ENCODE measurements around the gene CNRIP1. TPM values are rescaled to one million over a fixed set of nuclear protein-coding genes. Genes with fewer than 3 reads are reported as not detected.
"Not testable (repeated sequence)": the region's sequence is repeated elsewhere in the genome, so short reads cannot be mapped to it uniquely, and the experiment has no call there.

Gene CNRIP1
- polyA plus RNA-seq, 2 donors, result 2.1 to 3.8 TPM

DNA sequence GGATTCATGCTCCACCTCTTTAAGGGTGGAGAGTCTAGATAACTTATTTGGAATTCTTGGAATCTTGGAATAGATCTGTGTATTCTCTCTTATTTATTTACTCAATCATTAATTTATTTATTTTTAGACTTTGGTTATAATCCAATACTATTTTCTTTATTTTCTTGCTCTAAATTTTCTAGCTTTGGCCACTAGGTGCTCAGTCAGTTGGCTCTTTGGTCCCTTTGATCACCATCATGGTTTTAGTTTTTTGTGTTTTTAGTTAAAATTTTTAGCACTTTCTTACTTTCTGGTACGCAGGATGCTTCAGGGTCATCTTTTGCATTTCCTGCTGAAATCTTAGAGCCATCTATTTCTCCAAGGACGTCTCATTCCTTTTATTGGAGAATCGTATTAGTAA lies 40.1 kb upstream of the CNRIP1 start:
- Histone ChIP-seq H3K4me1 (ENCODE audit: control insufficient read depth in 2 of 2, insufficient read depth in 2 of 2, low read length in 1 of 2) (no peaks in the 10 kb centered on the region), H3K27ac (ENCODE audit: low read depth in 2 of 2, low read length in 1 of 2) (no peak overlapping the region), H3K27me3 (ENCODE audit: control insufficient read depth in 1 of 2, insufficient read depth in 2 of 2, low read length in 2 of 2) (no peaks in the 10 kb centered on the region), H3K9me3 (ENCODE audit: control insufficient read depth in 2 of 2, insufficient read depth in 1 of 2, low read depth in 1 of 2, low read length in 1 of 2) (no peaks in the 10 kb centered on the region), H3K36me3 (ENCODE audit: control insufficient read depth in 2 of 2, insufficient read depth in 2 of 2, low read length in 1 of 2) (no peaks in the 10 kb centered on the region), H3K4me3 (ENCODE audit: low read depth in 1 of 2, low read length in 2 of 2) (no peak overlapping the region)
- 88% methylated on average over 3 of the region's 3 CpGs for WGBS, 2 donors

DNA sequence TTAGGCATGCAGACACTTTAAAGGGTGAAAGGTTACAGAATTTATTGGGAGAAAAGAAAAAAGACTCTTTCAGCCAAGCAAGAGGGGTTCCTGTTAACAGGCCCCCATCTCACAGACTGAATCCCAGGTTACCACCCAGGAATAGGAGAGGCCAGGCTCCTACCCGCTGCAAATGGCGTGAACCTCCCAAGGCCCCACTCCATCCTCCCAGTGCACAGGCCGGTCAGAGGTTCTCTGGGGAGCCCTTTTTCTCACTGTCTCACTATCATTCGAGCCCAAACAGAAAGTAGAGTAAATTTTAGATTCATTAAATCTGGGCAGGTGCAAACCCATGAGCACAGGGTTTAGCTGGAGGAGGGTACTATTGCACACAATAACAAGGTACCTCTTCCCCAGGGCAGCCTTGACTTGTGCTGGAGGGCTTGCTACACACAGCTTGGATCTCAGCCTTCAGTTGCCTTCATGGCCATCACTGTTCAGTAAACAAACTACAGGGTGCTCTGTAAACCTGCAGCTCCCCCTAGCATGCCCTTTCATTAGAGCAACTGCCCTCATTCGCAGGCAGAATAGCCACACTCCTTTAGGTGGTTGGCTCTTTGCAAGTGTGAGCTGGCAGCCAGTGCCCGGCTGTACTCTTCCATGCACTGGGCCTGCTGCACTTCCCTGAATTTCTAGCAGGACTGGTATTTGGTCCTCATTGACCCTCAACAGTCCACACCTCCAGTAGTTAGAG lies 38.0 kb upstream of the CNRIP1 start:
- Histone ChIP-seq H3K9me3 (ENCODE audit: control insufficient read depth in 2 of 2, insufficient read depth in 1 of 2, low read depth in 1 of 2, low read length in 1 of 2) (no peaks in the 10 kb centered on the region), H3K4me1 (ENCODE audit: control insufficient read depth in 2 of 2, insufficient read depth in 2 of 2, low read length in 1 of 2) (no peaks in the 10 kb centered on the region), H3K27ac (ENCODE audit: low read depth in 2 of 2, low read length in 1 of 2) (no peak overlapping the region), H3K27me3 (ENCODE audit: control insufficient read depth in 1 of 2, insufficient read depth in 2 of 2, low read length in 2 of 2) (no peaks in the 10 kb centered on the region), H3K36me3 (ENCODE audit: control insufficient read depth in 2 of 2, insufficient read depth in 2 of 2, low read length in 1 of 2) (no peaks in the 10 kb centered on the region), H3K4me3 (ENCODE audit: low read depth in 1 of 2, low read length in 2 of 2) (no peak overlapping the region)
- 70 to 74% methylated on average over 6 of the region's 6 CpGs for WGBS, 2 donors

DNA sequence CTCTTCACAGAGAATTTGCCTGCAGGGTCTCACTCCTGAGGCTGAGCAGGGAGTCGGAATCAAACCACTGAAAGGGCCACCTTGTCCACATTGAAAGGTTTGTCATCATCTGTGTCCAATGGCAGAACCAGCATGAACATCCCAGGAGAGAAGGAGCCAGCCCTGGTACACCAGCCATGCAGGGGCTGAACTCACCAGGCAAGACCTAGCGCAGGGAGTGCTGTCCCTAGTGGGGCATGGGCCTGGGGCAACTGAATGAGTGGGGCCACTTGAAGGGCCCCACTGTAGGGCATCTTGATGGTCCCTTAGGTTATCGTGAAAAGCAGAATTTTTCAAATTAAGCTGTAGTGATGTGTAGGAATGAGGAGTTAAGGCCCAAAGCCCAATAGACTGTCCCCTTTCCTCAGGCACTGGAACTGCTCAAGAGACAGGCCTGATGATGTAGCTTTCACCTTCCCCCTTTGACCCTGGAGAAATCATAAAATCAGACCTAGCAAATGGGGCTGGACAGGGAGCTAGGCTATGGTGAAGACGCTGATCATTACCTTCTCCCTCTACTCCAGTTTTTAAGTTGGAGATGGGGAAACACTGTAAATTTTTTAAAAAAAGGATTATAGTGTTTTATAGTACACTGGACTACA lies 37.0 kb upstream of the CNRIP1 start:
- Histone ChIP-seq H3K36me3 (ENCODE audit: control insufficient read depth in 2 of 2, insufficient read depth in 2 of 2, low read length in 1 of 2) (no peaks in the 10 kb centered on the region), H3K4me3 (ENCODE audit: low read depth in 1 of 2, low read length in 2 of 2) (no peak overlapping the region), H3K4me1 (ENCODE audit: control insufficient read depth in 2 of 2, insufficient read depth in 2 of 2, low read length in 1 of 2) (no peaks in the 10 kb centered on the region), H3K27me3 (ENCODE audit: control insufficient read depth in 1 of 2, insufficient read depth in 2 of 2, low read length in 2 of 2) (no peaks in the 10 kb centered on the region), H3K9me3 (ENCODE audit: control insufficient read depth in 2 of 2, insufficient read depth in 1 of 2, low read depth in 1 of 2, low read length in 1 of 2) (no peaks in the 10 kb centered on the region), H3K27ac (ENCODE audit: low read depth in 2 of 2, low read length in 1 of 2) (no peak overlapping the region)
- WGBS, 2 donors, result 92 to 94% methylated on average over 4 of the region's 4 CpGs

DNA sequence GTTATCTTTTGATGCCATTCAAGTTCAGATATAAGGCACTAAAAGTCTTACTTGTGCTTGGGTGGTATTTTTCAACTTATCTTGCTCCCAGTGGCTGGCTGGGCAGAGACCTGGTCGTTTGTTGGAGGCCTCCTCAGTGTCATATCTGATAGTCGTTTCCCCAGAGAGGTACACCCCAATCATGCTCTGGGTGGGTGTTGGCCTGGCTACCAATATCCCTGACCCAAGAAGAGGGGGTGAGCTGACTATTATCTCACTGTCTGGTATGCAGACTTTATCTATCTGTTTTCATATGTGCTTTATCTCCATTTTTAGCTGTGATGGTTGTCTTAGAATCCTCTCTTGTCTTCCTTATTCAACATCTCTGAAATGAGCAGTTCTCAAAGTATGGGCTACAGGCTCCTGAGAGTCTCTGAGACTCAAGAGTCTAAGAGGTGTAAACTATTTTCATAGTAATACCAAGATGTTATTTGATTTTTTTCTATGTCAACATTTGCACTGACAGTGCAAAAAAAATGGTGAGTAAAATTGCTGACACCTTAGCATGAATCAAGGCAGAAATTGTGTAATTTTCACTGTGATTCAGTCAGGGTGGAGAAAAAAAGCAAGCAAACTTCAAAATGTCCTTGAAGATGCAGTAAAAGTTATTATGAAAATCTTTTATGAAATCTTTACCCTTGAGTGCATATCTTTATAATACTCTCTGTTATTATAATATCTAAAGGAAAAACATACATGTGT lies 33.1 kb upstream of the CNRIP1 start:
- H3K4me1 ChIP-seq (ENCODE audit: control insufficient read depth in 2 of 2, insufficient read depth in 2 of 2, low read length in 1 of 2), result no peaks in the 10 kb centered on the region
- H3K9me3 ChIP-seq (ENCODE audit: control insufficient read depth in 2 of 2, insufficient read depth in 1 of 2, low read depth in 1 of 2, low read length in 1 of 2), result no peaks in the 10 kb centered on the region
- no peaks in the 10 kb centered on the region for H3K27me3 ChIP-seq (ENCODE audit: control insufficient read depth in 1 of 2, insufficient read depth in 2 of 2, low read length in 2 of 2)
- no peak overlapping the region for H3K27ac ChIP-seq (ENCODE audit: low read depth in 2 of 2, low read length in 1 of 2)
- H3K36me3 ChIP-seq (ENCODE audit: control insufficient read depth in 2 of 2, insufficient read depth in 2 of 2, low read length in 1 of 2), result no peaks in the 10 kb centered on the region
- no peak overlapping the region for H3K4me3 ChIP-seq (ENCODE audit: low read depth in 1 of 2, low read length in 2 of 2)
- 49 to 52% methylated on average over 2 of the region's 2 CpGs for WGBS, 2 donors

DNA sequence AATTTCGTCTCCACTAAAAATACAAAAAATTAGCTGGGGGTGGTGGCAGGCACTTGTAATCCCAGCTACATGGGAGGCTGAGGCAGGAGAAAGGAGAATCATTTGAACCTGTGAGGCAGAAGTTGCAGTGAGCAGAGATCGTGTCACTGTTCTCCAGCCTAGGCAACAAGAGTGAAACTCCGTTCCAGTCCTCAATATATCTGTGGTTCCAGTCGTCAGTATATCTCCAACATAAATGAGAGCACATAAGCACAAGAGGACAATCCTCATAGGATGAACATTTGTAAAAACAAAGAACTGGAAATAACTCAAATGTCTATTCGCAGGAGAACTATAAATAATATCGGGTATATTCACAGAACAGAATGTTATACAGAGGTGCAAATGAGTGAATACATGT lies 32.2 kb upstream of the CNRIP1 start:
- Histone ChIP-seq H3K27ac (ENCODE audit: low read depth in 2 of 2, low read length in 1 of 2) (no peak overlapping the region), H3K36me3 (ENCODE audit: control insufficient read depth in 2 of 2, insufficient read depth in 2 of 2, low read length in 1 of 2) (no peaks in the 10 kb centered on the region), H3K27me3 (ENCODE audit: control insufficient read depth in 1 of 2, insufficient read depth in 2 of 2, low read length in 2 of 2) (no peaks in the 10 kb centered on the region), H3K9me3 (ENCODE audit: control insufficient read depth in 2 of 2, insufficient read depth in 1 of 2, low read depth in 1 of 2, low read length in 1 of 2) (no peaks in the 10 kb centered on the region), H3K4me1 (ENCODE audit: control insufficient read depth in 2 of 2, insufficient read depth in 2 of 2, low read length in 1 of 2) (no peaks in the 10 kb centered on the region), H3K4me3 (ENCODE audit: low read depth in 1 of 2, low read length in 2 of 2) (no peak overlapping the region)
- 77 to 85% methylated on average over 6 of the region's 6 CpGs for WGBS, 2 donors

DNA sequence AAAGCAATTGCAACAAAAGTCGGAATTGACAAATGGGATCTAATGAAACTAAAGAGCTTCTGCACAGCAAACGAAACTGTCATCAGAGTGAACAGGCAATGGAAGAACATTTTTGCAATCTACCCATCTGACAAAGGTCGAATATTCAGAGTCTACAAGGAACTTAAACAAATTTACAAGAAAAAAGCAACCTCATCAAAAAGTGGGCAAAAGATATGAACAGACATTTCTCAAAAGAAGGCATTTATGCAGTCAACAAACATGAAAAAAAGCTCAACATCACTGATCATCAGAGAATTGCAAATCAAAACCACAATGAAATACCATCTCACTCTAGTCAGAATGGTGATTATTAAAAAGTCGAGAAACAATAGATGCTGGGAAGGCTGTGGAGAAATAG lies 29.3 kb upstream of the CNRIP1 start:
- H3K27ac ChIP-seq (ENCODE audit: low read depth in 2 of 2, low read length in 1 of 2); H3K36me3 ChIP-seq (ENCODE audit: control insufficient read depth in 2 of 2, insufficient read depth in 2 of 2, low read length in 1 of 2); H3K4me1 ChIP-seq (ENCODE audit: control insufficient read depth in 2 of 2, insufficient read depth in 2 of 2, low read length in 1 of 2); H3K4me3 ChIP-seq (ENCODE audit: low read depth in 1 of 2, low read length in 2 of 2); H3K27me3 ChIP-seq (ENCODE audit: control insufficient read depth in 1 of 2, insufficient read depth in 2 of 2, low read length in 2 of 2); H3K9me3 ChIP-seq (ENCODE audit: control insufficient read depth in 2 of 2, insufficient read depth in 1 of 2, low read depth in 1 of 2, low read length in 1 of 2): not testable (repeated sequence)
- 91 to 92% methylated on average over 4 of the region's 4 CpGs for WGBS, 2 donors

DNA sequence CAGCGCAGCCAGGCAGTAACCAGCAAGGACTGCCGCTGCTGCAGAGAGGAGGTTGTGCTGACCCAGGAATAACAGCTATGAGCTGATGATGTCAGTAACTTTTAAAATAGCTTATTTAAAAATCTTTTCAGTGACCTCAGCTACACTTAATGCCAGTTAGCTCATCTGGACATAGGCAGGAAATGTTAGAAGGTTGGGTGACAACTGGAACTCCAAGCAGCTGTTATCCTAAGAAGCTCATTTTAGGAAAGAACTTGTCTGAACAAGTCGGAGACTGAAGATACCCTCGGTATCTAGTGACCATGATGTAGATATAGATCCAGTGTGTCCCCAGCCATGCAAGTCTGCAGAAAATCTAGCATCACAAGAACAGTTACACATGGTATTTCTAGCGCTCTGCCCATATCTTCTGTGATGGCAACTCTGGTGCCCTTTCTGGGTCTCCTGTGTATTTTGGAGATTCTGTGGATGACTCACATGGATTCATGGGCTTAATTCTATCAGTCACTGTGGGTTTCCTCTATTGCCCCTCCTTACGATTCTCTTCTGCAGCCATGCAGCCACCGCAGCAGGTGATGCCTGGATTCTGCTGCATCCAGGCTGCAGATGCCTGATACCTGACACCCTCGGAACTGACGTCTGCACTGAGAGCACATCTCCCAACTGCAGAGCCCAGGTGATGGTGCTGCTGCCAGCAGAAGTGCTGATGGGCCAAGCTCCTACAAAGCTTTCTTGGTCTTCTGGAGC lies 25.6 kb upstream of the CNRIP1 start:
- Histone ChIP-seq H3K27ac (ENCODE audit: low read depth in 2 of 2, low read length in 1 of 2) (no peak overlapping the region), H3K4me1 (ENCODE audit: control insufficient read depth in 2 of 2, insufficient read depth in 2 of 2, low read length in 1 of 2) (no peaks in the 10 kb centered on the region), H3K36me3 (ENCODE audit: control insufficient read depth in 2 of 2, insufficient read depth in 2 of 2, low read length in 1 of 2) (no peaks in the 10 kb centered on the region), H3K27me3 (ENCODE audit: control insufficient read depth in 1 of 2, insufficient read depth in 2 of 2, low read length in 2 of 2) (no peaks in the 10 kb centered on the region), H3K4me3 (ENCODE audit: low read depth in 1 of 2, low read length in 2 of 2) (no peak overlapping the region), H3K9me3 (ENCODE audit: control insufficient read depth in 2 of 2, insufficient read depth in 1 of 2, low read depth in 1 of 2, low read length in 1 of 2) (no peaks in the 10 kb centered on the region)
- 79 to 87% methylated on average over 9 of the region's 9 CpGs for WGBS, 2 donors

DNA sequence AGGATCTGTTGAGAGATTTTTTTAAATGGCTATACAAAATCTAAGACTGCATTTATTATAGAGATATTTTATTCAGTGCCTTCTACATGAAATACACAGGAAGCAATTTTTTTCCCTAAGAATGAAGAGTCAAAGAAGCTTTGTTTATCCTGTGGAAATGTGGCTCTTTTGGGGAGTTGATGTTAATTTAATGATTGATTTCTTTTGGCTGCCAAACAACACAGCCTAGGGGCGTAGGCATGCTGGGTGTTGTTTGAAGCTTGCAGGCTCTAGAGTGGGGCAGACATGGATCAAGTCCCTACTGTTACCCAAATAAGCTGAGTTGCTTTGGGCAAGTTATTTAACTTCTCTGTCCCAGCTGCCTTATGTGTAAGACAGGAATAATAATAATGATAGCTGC lies 24.3 kb upstream of the CNRIP1 start:
- WGBS, 2 donors, result 32 to 36% methylated on average over 1 of the region's 1 CpG
- H3K9me3 ChIP-seq (ENCODE audit: control insufficient read depth in 2 of 2, insufficient read depth in 1 of 2, low read depth in 1 of 2, low read length in 1 of 2), result no peaks in the 10 kb centered on the region
- no peak overlapping the region for H3K4me3 ChIP-seq (ENCODE audit: low read depth in 1 of 2, low read length in 2 of 2)
- no peaks in the 10 kb centered on the region for H3K36me3 ChIP-seq (ENCODE audit: control insufficient read depth in 2 of 2, insufficient read depth in 2 of 2, low read length in 1 of 2)
- no peak overlapping the region for H3K27ac ChIP-seq (ENCODE audit: low read depth in 2 of 2, low read length in 1 of 2)
- no peaks in the 10 kb centered on the region for H3K4me1 ChIP-seq (ENCODE audit: control insufficient read depth in 2 of 2, insufficient read depth in 2 of 2, low read length in 1 of 2)
- no peaks in the 10 kb centered on the region for H3K27me3 ChIP-seq (ENCODE audit: control insufficient read depth in 1 of 2, insufficient read depth in 2 of 2, low read length in 2 of 2)

DNA sequence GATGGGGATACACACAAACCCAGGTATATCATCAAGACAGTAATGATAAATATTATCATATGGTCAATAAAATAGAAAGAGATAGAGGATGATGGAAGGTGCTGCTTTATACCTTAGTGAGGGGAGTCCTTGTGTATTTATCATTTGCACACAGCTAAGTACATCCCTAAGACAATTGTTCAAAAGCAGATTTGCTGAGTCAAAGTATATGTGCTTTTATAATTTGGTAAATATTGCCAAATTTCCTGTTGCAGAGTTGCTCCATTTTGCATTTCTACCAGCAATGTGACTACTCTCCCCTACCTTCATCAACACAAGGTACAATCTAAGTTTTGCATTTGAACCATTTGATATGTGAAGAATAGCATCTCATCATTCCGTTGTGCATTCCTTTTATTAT lies 22.7 kb upstream of the CNRIP1 start:
- Histone ChIP-seq H3K36me3 (ENCODE audit: control insufficient read depth in 2 of 2, insufficient read depth in 2 of 2, low read length in 1 of 2) (no peaks in the 10 kb centered on the region), H3K27ac (ENCODE audit: low read depth in 2 of 2, low read length in 1 of 2) (no peak overlapping the region), H3K4me1 (ENCODE audit: control insufficient read depth in 2 of 2, insufficient read depth in 2 of 2, low read length in 1 of 2) (no peaks in the 10 kb centered on the region), H3K9me3 (ENCODE audit: control insufficient read depth in 2 of 2, insufficient read depth in 1 of 2, low read depth in 1 of 2, low read length in 1 of 2) (no peaks in the 10 kb centered on the region), H3K27me3 (ENCODE audit: control insufficient read depth in 1 of 2, insufficient read depth in 2 of 2, low read length in 2 of 2) (no peaks in the 10 kb centered on the region), H3K4me3 (ENCODE audit: low read depth in 1 of 2, low read length in 2 of 2) (no peak overlapping the region)
- 92 to 94% methylated on average over 1 of the region's 1 CpG for WGBS, 2 donors

All from esophagus (tissue), 2 donors.